Superior temporal gyrus (tissue), 1 donor: Measurements from ENCODE around the gene SLC25A28.

Experiments used
- DNase-seq: peaks from one replicate; pipeline ENCODE4 v3.0.0-alpha.2; 2016; ENCODE audit errors: extremely low spot score

Gene SLC25A28

GRCh38 chr10:99619851-99620710 is at the start of gene SLC25A28:
TSS of gene SLC25A28 (minus strand) at chr10:99620439. CDS start at chr10:99620335, 104 bp downstream.
- no peak for DNase-seq

DNA sequence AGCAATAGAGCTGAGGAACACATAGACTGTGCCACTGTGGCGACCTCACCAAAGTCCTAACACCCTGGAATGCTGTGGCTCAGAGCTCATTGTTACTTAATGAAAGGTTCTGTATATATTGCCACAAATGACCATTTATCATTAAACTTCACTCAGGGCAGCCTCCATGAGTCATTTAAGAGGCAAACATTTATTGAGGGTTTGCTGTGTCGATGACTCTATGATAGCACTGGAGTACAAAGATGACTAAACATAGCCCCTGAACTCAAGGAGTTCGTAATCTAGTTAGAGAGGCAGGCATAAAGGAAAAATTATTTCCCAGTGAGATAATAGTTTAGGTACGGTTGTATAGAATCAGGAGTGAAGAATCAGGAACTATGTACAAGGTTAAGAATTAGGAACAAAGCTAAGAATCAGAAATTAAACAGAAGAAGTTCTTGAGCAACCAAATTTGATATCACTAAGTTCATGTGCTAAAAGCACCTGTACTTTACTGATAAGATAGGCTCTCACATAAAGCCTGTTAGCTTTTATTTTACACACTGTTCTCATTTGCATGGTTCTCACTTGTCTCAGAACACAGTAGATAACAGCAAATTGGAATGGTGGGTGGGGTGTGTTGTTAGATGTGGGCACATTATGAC is 47.0 kb upstream of the SLC25A28 start:
- DNase-seq: no peak

- DNase-seq: no peak
These were observed 45.1 kb upstream of the SLC25A28 start for GRCh38 chr10:99665304-99665703.

- DNase-seq: no peak
These were observed 41.1 kb upstream of the SLC25A28 start for GRCh38 chr10:99661377-99661763.

DNA sequence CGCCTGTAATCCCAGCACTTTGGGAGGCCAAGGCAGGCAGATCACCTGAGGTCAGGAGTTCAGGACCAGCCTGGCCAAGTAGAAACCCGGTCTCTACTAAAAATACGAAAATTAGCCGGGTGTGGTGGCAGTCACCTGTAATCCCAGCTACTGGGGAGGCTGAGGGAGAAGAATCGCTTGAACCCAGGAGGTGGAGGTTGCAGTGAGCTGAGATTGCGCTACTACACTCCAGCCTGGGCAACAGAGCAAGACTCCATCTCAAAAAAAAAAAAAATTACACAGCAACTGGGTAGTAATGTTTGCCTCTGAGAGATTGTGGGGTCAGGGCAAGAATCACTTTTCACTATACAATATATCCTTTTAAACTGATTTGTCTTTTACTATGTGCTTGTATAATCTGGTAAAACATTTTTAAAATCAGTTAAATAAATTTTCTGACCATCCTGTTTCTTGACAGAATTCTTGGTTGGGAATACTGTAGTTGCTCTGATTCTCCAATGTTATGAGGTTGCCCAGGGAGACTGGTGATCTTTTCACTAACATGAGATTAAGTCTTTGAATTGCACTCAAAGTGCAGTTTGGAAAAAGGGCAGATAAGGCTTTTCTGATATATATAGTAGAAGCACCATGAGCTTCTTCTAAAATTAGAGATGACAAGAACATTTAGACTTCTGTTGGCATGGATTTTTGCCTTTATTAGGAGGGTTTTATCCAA is 40.6 kb upstream of the SLC25A28 start:
- no peak for DNase-seq

- no peak for DNase-seq
These were observed 39.7 kb upstream of the SLC25A28 start for GRCh38 chr10:99659868-99660366.

- peak; percentile 89 for DNase-seq
These were observed 39.0 kb upstream of the SLC25A28 start, which contains the start of gene ENTPD7 for GRCh38 chr10:99659031-99659867. TSS of gene ENTPD7 (plus strand) at chr10:99659509. CDS start at chr10:99659957, 448 bp downstream.

DNA sequence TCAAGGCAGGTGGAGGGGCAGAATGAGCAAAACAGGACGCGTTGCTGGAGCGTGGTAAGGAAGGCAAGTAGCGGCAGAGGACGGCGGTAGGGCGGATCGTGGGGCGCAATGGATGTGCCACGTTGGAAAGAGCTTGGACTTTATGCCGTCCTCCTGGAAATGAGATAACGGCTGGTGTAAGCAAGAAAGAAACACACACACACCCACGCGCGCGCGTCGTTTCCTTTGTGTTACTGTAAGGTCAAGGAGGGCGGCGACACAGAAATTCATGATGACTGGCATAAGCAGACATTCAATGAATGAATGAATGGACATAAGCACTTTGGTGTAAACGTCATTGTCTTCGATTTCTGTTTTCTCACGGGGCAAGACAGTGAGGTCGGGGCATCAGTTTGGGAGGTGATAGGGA is 38.4 kb upstream of the SLC25A28 start:
- no peak for DNase-seq

DNA sequence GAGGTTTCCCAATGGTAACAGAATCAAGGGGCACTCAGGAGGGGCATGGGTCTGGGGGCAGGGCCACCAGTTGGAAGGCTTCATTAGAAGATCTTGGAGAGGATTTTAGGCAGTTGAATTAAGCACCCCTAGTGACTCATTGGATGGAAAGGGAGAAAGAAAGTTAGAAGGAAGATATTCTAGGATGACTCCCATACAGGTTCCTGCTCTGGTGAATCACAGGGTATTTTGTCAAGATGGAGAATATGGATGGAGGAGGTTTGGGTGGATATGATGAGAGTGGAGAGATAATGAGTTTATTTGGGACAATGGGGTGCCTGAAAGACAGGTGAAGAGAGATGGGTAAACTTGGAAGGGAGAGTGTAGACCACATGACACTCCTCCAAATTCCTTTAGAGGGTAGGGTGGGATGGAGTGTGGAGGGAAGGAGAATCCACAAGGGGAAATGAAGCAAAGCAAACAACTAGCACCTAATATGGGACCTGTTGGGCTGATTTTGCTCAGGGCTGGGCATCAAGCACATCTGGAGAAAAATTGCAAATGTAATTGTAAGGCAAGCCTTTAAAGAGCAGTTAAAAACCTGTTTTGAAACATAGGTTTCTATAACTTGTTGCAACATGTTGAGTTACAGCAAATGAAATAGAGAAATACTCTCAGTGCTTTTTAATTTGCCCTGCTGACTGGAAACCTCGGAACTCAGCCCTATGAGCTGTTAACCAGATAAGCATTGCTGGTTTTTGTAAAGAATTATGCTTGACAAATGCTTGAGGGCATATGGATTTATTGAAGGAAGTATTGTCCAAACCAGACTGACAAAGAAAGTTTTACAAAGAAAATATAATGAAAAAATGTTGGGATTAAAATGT is 36.2 kb upstream of the SLC25A28 start:
- no peak for DNase-seq

- DNase-seq: no peak
These were observed 34.3 kb upstream of the SLC25A28 start for GRCh38 chr10:99654390-99655175.

- DNase-seq: no peak
These were observed 32.7 kb upstream of the SLC25A28 start for GRCh38 chr10:99652800-99653390.

DNA sequence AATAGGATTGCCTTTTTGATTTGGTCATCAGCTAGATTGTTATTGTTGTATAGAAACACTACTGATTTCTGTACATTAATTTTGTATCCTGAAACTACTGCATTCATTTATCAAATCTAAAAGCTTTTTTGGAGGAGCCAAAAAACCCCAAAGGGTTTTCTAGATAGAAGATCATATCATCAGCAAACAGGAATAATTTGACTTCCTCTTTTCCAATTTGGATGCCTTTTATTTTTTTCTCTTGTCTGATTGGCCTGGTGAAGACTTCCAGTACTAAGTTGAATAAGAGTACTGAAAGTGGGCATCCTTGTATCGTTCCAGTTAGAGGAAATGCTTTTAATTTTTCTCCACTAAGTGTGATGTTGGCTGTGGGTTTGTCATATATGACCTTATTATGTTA is 28.5 kb upstream of the SLC25A28 start:
- DNase-seq: no peak

DNA sequence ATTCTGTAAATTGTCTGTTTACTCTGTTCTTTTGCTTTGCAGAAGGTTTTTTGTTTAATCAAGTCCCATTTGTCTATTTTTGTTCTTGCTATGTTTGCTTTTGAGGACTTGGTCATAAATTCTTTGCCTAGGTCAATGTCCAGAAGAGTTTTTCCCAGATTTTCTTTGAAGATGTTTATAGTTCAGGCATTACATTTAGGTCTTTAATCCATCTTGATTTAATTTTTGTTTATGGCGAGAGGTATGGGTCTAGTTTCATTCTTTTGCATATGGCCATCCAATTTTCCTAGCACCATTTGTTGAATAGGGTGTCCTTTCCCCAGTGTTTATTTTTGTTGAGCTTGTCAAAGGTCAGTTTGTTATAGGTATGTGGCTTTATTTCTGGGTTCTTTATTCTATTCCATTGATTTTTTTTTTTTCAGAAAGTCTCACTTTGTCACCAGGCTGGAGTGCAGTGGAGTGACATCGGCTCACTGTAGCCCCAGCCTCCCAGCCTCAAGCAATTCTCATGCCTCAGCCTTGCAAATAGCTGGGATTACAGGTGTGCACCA is 27.4 kb upstream of the SLC25A28 start:
- no peak for DNase-seq

DNA sequence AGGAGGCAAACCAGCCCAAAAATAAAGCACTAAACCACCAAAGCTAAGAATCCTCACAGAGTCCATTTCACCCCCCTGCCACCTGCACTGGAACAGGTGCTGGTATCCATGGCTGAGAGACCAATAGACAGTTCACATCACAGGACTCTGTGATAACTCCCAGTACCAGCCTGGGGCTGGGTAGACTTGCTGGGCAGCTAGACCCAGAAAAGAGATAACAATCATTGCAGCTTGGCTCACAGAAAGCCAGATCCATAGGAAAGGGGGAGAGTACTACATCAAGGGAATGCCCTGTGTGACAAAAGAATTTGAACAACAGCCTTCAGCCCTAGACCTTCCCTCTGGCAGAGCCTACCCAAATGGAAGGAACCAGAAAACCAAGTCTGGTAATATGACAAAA is 13.6 kb upstream of the SLC25A28 start:
- DNase-seq: no peak

DNA sequence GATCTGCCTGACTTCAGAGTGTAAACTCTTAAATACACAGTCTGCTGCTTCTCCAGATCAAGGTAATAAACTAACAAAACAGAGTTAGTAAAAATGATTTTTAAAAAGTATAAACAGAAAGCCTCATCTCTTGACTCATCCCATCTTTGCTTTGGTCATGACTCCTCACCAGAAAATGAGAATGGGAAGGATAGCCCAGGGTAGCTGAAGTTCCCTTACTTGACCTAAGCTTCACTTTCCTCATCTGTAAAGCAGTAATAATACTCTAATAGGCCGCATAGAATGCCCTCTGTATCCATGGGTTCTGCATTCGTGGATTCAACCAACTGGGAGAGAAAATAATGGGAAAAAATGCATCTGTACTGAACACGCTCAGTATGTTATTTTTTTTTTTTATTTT is 11.3 kb upstream of the SLC25A28 start:
- no peak for DNase-seq

DNA sequence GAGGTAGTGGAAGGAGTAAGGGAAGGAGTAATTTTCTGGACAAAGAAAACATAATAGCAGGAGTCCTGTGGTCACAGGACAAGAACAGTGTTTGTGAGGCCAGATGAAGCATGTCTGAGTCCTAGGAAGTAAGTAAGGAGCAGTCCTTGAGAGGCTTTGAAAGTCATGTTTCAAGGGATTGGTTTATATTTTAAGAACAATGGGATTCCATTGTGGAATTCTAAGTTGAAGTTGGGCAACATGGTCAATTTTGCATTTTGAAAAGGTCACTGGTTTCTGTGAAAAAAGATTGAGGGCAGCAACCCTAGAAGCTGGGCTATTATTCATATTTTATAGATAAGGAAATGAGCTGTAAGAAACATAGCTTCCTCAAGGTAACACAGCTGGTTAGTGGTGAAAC is 10.8 kb upstream of the SLC25A28 start:
- no peak for DNase-seq

GRCh38 chr10:99630433-99630832 is 10.2 kb upstream of the SLC25A28 start:
- no peak for DNase-seq

DNA sequence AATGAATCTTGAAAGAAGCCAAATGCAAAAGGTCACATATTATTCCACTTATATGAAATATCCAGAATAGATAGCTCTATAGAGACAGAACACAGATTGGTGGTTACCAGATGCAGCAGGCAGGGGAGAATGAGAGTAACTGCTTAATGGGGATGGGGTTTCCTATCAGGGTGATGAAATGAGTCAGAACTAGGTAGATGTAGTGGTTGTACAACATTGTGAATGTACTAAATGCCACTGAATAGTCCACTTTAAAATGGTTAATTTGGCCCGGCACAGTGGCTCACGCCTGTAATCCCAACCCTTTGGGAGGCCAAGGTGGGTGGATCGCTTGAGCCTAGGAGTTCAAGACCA is 9.4 kb upstream of the SLC25A28 start:
- no peak for DNase-seq
